HG02571 (cell line): ENCODE results near the gene MKKS.
"Not testable (repeated sequence)": the region's sequence is repeated elsewhere in the genome, so short reads cannot be mapped to it uniquely, and the experiment has no call there.

Source experiments
- ATAC-seq: cut with Tn5 transposase; IDR thresholded peaks from one replicate; pipeline ENCODE4 v1.9.1; 2021; ENCODE audit warnings: mild to moderate bottlenecking, moderate library complexity; ENCODE audit not compliant: unreplicated experiment

The MKKS gene

GRCh38 chr20:10417218-10417617 lies 16.8 kb downstream of the MKKS start:
- ATAC-seq = not testable (repeated sequence)

GRCh38 chr20:10415013-10415650 lies 18.9 kb downstream of the MKKS start:
- ATAC-seq = no peak

GRCh38 chr20:10412591-10413408 lies 21.2 kb downstream of the MKKS start:
- no peak for ATAC-seq

GRCh38 chr20:10411673-10412072 lies 22.3 kb downstream of the MKKS start:
- no peak for ATAC-seq

DNA sequence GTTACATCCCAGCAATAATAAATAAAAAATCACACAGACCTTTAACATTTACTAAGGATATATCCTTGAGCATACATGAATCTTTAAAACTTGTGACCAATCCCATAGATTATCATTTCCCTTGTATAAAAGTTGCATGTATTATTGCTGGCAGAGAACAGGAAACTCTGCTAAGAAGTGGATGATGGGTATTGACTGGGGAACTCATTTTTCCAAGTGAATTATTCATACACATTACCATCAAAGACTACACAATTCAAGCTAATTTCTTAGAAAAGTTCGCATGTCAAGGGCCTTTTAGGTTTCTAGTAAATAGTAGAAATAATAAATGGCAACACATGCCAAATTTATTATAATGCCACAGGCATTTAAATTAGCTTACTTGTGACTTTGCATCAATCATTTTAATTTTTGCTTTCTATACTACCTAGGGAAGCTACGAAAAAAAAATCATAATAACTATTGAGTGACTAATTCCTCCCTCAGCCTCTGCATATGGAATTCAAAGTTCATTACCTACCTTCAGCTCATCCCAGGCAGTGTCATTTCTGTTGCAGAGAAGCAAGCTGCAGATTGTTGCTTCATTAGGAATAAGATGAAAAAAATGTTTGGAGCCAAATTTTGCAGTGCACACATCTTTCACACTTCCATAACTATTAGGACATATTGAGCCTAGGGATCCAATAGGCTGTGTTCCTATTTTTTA lies 25.8 kb downstream of the MKKS start:
- no peak for ATAC-seq

- no peak for ATAC-seq
Measured at GRCh38 chr20:10404959-10405530, 29.0 kb downstream of the MKKS start.

DNA sequence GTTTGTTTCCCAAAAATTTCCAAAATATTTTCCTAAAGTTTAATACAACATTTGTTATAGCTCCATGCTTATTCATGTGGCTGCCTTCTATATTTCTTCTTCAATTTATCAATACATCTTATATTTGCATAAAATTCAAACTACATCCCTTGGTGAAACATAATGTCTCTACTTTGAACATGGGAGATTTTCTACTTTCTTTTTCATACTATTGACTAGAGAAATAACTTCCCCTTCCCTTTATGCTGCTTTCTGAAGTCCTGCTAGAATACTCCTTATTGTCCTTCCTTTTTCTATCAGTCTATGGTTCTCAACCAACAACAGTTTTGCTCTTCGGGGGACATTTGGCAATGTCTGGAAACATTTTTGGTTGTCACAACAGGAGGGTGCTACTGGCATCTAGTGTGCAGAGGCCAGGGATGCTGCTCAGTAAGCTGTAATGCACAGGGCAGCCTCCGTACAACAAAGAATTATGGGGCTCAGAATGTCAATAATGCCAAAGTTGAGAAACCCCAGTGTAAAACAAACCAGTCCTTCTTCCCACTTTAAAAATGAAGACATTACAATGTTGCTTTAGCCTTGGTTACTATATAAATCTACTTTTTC lies 29.9 kb downstream of the MKKS start:
- no peak for ATAC-seq

GRCh38 chr20:10402938-10403608 lies 30.9 kb downstream of the MKKS start:
- ATAC-seq = no peak

DNA sequence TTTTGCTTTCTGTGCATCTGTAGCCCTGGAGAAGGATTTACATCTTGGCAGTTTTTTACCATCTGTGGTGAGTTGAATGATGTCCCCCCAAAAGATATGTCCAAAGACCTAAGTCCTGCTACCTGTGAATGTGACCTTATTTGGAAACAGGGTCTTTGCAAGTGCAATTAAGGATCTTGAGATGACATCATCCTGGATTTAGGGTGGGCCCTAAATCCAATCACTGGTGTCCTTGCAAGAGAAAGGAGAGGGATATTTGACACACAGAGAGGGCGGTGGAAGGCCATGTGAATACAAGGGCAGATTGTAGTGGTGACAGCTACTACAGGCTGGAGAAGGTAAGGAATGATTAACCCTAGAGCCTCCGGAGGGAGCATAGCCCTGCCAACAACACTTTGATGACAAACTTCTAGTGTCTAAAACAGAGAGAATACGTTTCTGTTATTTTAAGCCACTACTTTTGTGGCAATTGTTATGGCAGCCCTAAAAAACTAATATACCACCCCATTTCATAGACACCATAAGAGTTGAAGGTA lies 35.1 kb downstream of the MKKS start:
- ATAC-seq = no peak

GRCh38 chr20:10394752-10395151 lies 39.3 kb downstream of the MKKS start:
- not testable (repeated sequence) for ATAC-seq

GRCh38 chr20:10390709-10391108 lies 43.3 kb downstream of the MKKS start:
- no peak for ATAC-seq

DNA sequence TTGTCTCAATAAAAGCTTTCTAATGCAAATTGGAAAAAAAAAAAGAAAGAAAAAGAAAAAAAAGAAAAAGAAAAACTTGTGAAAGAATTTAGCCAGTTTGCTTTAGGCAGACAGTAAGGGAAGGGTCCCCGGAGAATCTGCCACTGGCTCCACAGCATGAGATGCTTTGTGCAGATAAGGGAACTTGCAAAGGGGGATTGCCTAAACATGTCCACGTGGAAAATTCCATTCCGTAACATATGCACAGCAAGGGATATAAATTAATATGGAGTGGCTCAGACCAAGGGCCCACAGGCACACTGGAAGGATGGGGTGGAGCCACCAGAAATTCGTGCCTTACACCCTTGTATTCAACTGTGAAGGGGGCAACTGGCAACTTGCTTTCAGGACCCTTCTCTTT lies 45.4 kb downstream of the MKKS start:
- no peak for ATAC-seq

- ATAC-seq = no peak
Measured at GRCh38 chr20:10387686-10388085, 46.3 kb downstream of the MKKS start.

DNA sequence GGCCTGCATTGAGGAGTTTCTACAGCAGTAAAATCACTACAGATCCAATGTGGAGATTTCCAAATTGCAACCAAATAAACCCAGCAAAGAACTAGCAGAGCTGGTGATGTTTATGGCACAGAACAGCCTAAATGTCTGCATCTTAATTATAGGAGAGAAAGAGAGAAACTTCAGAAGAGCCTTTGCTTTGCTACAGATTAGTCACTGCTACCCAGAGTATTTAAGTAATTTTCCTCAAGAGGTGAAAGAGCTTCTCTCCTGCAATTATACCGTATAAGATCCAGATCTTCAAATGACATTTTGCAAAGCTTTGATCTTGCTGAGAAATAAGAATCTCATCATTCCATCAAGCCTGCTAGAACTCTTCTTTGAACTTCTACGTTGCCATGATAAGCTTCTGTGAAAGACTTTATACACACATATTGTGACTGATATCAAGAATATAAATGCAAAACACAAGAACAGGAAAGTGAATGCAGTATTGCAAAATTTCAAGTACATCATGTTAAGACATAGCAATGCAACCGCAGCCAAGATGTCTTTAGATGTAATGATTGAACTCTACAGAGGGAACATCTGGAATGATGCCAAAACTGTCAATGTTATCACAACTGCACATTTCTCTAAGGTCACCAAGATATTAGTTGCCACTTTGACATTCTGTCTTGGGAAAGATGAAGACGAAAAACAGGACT lies 48.0 kb downstream of the MKKS start:
- no peak for ATAC-seq

- no peak for ATAC-seq
Measured at GRCh38 chr20:10381477-10381876, 52.5 kb downstream of the MKKS start.

DNA sequence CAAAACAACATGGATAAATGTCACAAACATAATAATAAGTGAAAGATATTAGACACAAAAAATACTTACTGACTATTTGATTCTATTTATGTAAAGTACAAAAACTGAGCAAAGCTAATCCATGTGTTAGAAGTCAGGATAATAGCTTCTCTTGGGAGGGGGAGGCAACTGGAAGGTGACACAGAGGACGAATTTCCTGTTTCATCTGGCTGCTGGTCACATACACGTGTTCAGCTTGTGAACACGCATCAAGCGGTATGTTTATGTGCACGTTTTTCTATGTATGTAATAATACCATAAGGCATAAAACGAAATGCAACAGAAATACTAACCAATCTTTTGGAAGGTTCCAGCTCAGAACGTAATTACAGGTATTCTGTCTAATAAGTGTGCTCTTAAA lies 54.3 kb downstream of the MKKS start:
- no peak for ATAC-seq

- ATAC-seq = no peak
Measured at GRCh38 chr20:10376270-10377075, 57.5 kb downstream of the MKKS start.

GRCh38 chr20:10375191-10375590 lies 58.8 kb downstream of the MKKS start:
- no peak for ATAC-seq

DNA sequence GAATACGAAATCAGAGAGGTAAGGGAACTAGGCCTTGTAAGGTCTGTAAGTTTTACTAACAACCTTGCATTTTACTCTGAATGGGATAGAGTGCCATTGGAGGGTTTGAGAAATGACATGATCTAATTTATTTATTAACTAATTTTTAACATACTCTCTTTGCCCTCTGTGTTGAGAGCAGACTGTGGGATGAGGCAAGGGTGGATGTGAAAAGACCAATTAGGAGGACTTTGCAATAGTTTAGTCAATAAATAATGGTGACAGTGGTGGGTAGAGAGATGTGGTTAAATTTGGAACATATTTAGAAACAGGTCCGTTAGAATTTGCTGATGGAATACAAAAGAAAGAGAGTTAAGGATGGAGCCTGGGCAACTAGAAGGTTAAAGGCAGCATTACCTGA lies 60.0 kb downstream of the MKKS start:
- ATAC-seq = no peak
